Smooth muscle cell (in vitro differentiated cells): ENCODE results near the gene ZNF367. TPM values are rescaled to one million over a fixed set of nuclear protein-coding genes. Genes with fewer than 3 reads are reported as not detected.

Source experiments
- DNase-seq: peaks from one replicate; lab custom pipeline; 2025; ENCODE audit not compliant: unreplicated experiment; lab: John Stamatoyannopoulos, UW
- H2AFZ ChIP-seq: fragments of 200-600 bp; sonication (generic); 2 replicates; pipeline ENCODE4 v1.6.0; 2016; ENCODE audit warnings: antibody characterized with exemption, low read depth, mild to moderate bottlenecking
- H3F3A ChIP-seq: fragments of 200-600 bp; sonication (generic); 2 replicates; pipeline ENCODE4 v1.6.0; 2017; ENCODE audit warnings: antibody characterized with exemption, low read depth
- H3K27ac ChIP-seq: fragments of 200-600 bp; sonication (generic); 2 replicates; pipeline ENCODE4 v1.5.1; 2016; ENCODE audit warnings: low read depth, mild to moderate bottlenecking
- H3K27me3 ChIP-seq: fragments of 200-600 bp; sonication (generic); 2 replicates; pipeline ENCODE4 v1.6.1; 2016; ENCODE audit warnings: low read depth, mild to moderate bottlenecking
- H3K36me3 ChIP-seq: fragments of 200-600 bp; sonication (generic); 2 replicates; pipeline ENCODE4 v1.5.1; 2016; ENCODE audit warnings: low read depth
- H3K4me1 ChIP-seq: fragments of 200-600 bp; sonication (generic); 2 replicates; pipeline ENCODE4 v1.5.1; 2016; ENCODE audit warnings: low read depth
- H3K4me2 ChIP-seq: fragments of 200-600 bp; sonication (generic); 2 replicates; pipeline ENCODE4 v1.6.0; 2016; ENCODE audit warnings: mild to moderate bottlenecking
- H3K4me3 ChIP-seq: fragments of 200-600 bp; sonication (generic); 2 replicates; pipeline ENCODE4 v1.5.1; 2016; ENCODE audit warnings: mild to moderate bottlenecking
- H3K79me2 ChIP-seq: fragments of 200-600 bp; sonication (generic); 2 replicates; pipeline ENCODE4 v1.6.0; 2016; ENCODE audit warnings: low read depth, mild to moderate bottlenecking
- H3K9ac ChIP-seq: fragments of 200-600 bp; sonication (generic); 2 replicates; pipeline ENCODE4 v1.6.0; 2016; ENCODE audit warnings: low read depth
- H3K9me3 ChIP-seq: fragments of 200-600 bp; sonication (generic); replicated peaks from 2 replicates; pipeline ENCODE4 v1.5.1; 2016; ENCODE audit warnings: low read depth
- H4K20me1 ChIP-seq: fragments of 200-600 bp; sonication (generic); 2 replicates; pipeline ENCODE4 v1.6.0; 2016; ENCODE audit warnings: low read depth
- CTCF ChIP-seq: fragments of 200-600 bp; sonication (generic); IDR thresholded peaks from 2 replicates; pipeline ENCODE4 v1.5.1; 2017; ENCODE audit warnings: borderline replicate concordance, mild to moderate bottlenecking, antibody characterized with exemption; ENCODE audit not compliant: insufficient read depth, poor library complexity, severe bottlenecking
- WGBS: methylation state at CpG from one replicate; pipeline ENCODE4 v1.1.7; 2016; ENCODE audit warnings: low lambda C conversion rate; 5-methylcytosine and 5-hydroxymethylcytosine counted together
- polyA plus RNA-seq: library from polyadenylated mRNA; unstranded; fragments of >200 nt; fragmentation: Nextera tagmentation; extraction: Ambion mirVana; gene quantifications from 2 replicates; pipeline ENCODE4 v1.2.1, GENCODE V29; 2016
- total RNA-seq: library from RNA; depleted of rRNA; stranded (reverse); fragments of >200 nt; gene quantifications from 2 replicates; pipeline ENCODE4 v1.2.3, GENCODE V29; 2014

Gene ZNF367
- total and polyA plus RNA-seq, 2 experiments from 2014 or later, result 2.8 to 3.2 TPM

- Histone ChIP-seq H3K9me3 (no peaks in the 10 kb centered on the region), H3F3A (no peaks in the 10 kb centered on the region), H2AFZ (no peak overlapping the region), H3K79me2 (no peaks in the 10 kb centered on the region), H3K4me2 (no peak overlapping the region), H4K20me1 (no peaks in the 10 kb centered on the region), H3K9ac (no peak overlapping the region), H3K4me1 (no peaks in the 10 kb centered on the region), H3K27ac (no peak overlapping the region), H3K27me3 (no peaks in the 10 kb centered on the region), H3K4me3 (no peak overlapping the region), H3K36me3 (no peaks in the 10 kb centered on the region)
- DNase-seq, result no peak
- TF ChIP-seq CTCF, result no peak
- 94% methylated on average over 4 of the region's 4 CpGs for WGBS
Measured at GRCh38 chr9:96435345-96435744, 17.2 kb upstream of the ZNF367 start.

- DNase-seq, result no peak
- H3K9me3 ChIP-seq, result no peaks in the 10 kb centered on the region
- H3K4me1 ChIP-seq, result no peaks in the 10 kb centered on the region
- H3K4me3 ChIP-seq, result no peak overlapping the region
- no peaks in the 10 kb centered on the region for H4K20me1 ChIP-seq
- H3K79me2 ChIP-seq, result no peaks in the 10 kb centered on the region
- no peak overlapping the region for H3K4me2 ChIP-seq
- H3K36me3 ChIP-seq, result no peaks in the 10 kb centered on the region
- H3F3A ChIP-seq, result no peaks in the 10 kb centered on the region
- H3K9ac ChIP-seq, result no peak overlapping the region
- no peak for TF ChIP-seq CTCF
- H2AFZ ChIP-seq, result no peak overlapping the region
- H3K27me3 ChIP-seq, result no peaks in the 10 kb centered on the region
- 95% methylated on average over 2 of the region's 2 CpGs for WGBS
- no peak overlapping the region for H3K27ac ChIP-seq
Measured at GRCh38 chr9:96430377-96430776, 12.2 kb upstream of the ZNF367 start.

GRCh38 chr9:96429732-96430131, 11.6 kb upstream of the ZNF367 start:
- Histone ChIP-seq H3K4me2 (no peak overlapping the region), H3K4me3 (no peak overlapping the region), H3K27ac (no peak overlapping the region), H3K4me1 (no peaks in the 10 kb centered on the region), H3F3A (no peaks in the 10 kb centered on the region), H4K20me1 (no peaks in the 10 kb centered on the region), H3K9ac (no peak overlapping the region), H3K79me2 (no peaks in the 10 kb centered on the region), H3K9me3 (no peaks in the 10 kb centered on the region), H3K27me3 (no peaks in the 10 kb centered on the region), H2AFZ (no peak overlapping the region), H3K36me3 (no peaks in the 10 kb centered on the region)
- DNase-seq, result no peak
- TF ChIP-seq CTCF, result no peak

GRCh38 chr9:96425500-96426169, 7.5 kb upstream of the ZNF367 start:
- no peak for DNase-seq
- no peaks in the 10 kb centered on the region for H4K20me1 ChIP-seq
- H3K9ac ChIP-seq, result no peak overlapping the region
- no peak overlapping the region for H2AFZ ChIP-seq
- no peak overlapping the region for H3K4me2 ChIP-seq
- H3K79me2 ChIP-seq, result no peaks in the 10 kb centered on the region
- H3F3A ChIP-seq, result peaks cover 3% of the 10 kb centered on the region
- H3K9me3 ChIP-seq, result no peaks in the 10 kb centered on the region
- H3K36me3 ChIP-seq, result no peaks in the 10 kb centered on the region
- 89% methylated on average over 4 of the region's 4 CpGs for WGBS
- no peaks in the 10 kb centered on the region for H3K27me3 ChIP-seq
- no peak for TF ChIP-seq CTCF
- H3K27ac ChIP-seq, result no peak overlapping the region
- H3K4me3 ChIP-seq, result no peak overlapping the region
- H3K4me1 ChIP-seq, result peaks cover 6% of the 10 kb centered on the region
